ENCODE measurements around the gene NPSR1.
"Not testable (repeated sequence)": the region's sequence is repeated elsewhere in the genome, so short reads cannot be mapped to it uniquely, and the experiment has no call there.

NPSR1 gene, protein sequence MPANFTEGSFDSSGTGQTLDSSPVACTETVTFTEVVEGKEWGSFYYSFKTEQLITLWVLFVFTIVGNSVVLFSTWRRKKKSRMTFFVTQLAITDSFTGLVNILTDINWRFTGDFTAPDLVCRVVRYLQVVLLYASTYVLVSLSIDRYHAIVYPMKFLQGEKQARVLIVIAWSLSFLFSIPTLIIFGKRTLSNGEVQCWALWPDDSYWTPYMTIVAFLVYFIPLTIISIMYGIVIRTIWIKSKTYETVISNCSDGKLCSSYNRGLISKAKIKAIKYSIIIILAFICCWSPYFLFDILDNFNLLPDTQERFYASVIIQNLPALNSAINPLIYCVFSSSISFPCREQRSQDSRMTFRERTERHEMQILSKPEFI
- 0 reads per million in 3 experiments for total RNA-seq

GRCh38 chr7:34657632-34658268 lies at the start of gene NPSR1:
NPSR1 (plus strand) TSS chr7:34658218; CDS start chr7:34658413, 195 bp downstream.
- no peak for DNase-seq

- DNase-seq = no peak
Observed at GRCh38 chr7:34612661-34613060, 45.4 kb upstream of the NPSR1 start.

DNA sequence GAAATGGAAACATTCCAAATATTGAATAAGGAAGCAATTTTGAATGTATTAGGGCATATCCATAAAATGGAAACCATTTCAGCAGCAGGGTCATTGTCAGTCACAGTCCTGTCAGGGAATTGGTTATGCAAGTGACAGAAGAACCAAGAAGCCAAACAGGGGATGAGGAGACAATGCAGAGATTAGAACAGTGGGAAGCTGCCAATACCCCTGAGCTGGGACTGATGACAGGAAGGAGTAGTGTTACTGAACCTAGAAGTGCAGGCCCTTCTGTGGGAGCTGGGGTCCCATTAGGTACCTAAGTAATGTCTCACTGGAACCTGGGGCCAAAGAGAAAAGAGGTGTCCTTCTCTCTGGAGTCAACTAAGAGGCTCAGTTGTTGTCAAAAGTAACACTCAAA lies 37.6 kb upstream of the NPSR1 start:
- no peak for DNase-seq

DNA sequence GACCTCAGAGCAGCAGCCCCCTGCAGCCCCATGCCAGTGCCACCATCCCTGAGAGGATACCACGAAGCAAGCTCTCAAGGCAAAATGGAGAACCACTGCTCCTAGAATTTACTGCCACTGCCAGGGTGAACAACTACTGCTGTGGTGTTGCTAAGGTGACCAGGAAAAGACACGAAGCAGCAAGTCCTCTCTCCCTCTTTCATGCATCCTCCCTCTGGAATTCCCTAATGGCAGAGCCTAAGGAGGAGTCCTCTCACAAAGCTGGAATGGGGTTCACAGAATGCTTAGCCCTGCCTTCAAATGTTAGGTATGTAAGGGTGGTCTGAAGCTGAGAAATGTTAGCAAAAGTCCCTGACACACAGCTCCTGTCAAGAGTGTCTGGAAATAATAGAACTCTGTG lies 35.8 kb upstream of the NPSR1 start:
- no peak for DNase-seq

GRCh38 chr7:34622771-34623250 lies 35.2 kb upstream of the NPSR1 start:
- no peak for DNase-seq

- not testable (repeated sequence) for DNase-seq
Observed at GRCh38 chr7:34628618-34629017, 29.4 kb upstream of the NPSR1 start.

GRCh38 chr7:34652809-34653208 lies 5.2 kb upstream of the NPSR1 start:
- DNase-seq = no peak

- DNase-seq = no peak
Observed at GRCh38 chr7:34653787-34654186, 4.2 kb upstream of the NPSR1 start.

DNA sequence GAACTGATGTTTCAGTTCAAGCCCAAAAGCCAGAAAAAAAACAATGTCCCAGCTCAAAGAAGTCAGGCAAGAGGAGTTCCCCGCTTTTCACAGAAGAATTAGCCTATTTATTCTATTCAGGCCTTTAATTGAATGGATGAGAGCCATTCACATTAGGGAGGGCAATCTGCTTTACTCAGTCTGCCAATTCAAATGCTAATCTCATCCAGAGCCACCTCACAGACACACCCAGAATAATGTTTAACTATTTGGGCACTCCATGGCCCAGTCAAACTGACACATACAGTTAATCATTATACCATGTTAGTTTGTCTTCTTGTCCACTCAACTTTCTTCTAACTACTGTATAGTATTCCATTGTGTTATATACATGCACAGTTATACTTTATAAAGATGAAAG lies 2.6 kb upstream of the NPSR1 start:
- no peak for DNase-seq

GRCh38 chr7:34656041-34656440 lies 2.0 kb upstream of the NPSR1 start:
- DNase-seq = no peak

DNA sequence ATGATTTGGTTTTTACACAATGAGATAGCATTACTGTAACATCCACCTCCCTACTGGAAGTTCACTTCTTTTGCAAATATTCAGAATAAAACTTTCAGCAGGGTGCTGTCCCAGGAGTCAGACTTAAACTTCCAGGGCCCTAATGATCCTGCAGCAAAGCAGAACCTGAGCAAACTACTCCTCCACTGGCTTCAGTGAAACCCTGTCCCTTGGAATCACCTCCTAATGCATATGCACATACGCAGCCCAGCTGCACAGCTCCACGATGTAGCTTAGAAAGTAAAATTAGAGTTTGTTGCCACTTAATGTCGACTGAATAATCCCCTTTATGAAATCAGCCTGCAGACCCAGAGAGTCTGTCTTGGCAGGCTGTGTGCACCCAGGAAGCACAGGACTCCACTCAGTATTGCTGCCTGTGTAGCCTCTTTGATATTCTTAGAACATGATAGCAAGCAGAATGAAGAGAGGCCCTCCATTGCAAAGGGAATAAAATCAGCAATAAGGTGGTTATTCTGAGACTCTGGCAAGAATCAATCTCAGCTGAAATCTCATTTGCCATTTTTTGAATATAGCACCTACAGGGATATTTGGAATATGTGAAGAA lies 1.6 kb downstream of the NPSR1 start:
- DNase-seq = no peak

DNA sequence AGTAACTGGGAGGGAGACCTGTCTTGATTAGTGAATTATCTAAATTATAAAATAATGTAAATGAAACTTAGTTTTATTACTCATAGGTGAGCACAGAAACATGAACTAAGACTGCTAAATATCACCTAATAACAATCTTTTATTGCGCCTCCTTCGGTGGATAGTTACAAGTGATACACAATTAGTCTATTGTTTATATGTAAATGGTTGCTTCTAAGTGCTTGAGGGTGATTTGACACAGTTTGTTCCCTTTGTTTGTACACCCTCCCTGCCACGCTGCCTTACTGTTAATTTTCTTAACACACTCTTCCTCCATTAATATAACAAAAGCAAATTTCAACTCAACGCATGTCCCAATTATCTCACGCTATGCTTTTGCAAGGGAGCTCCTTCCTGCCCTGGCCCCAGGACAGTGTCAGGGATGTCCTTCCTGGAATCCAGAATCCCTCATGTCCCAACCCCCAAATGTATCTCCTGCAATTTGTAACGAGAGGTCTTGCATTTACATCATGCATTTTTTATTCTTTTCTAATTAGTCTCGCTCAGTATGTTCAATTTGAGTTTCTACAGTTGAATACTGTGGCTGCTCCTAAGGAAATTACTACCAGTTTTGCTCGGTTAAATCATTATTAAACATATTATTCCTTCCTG lies 4.2 kb downstream of the NPSR1 start:
- no peak for DNase-seq

GRCh38 chr7:34664755-34665154 lies 6.7 kb downstream of the NPSR1 start:
- DNase-seq = no peak

DNA sequence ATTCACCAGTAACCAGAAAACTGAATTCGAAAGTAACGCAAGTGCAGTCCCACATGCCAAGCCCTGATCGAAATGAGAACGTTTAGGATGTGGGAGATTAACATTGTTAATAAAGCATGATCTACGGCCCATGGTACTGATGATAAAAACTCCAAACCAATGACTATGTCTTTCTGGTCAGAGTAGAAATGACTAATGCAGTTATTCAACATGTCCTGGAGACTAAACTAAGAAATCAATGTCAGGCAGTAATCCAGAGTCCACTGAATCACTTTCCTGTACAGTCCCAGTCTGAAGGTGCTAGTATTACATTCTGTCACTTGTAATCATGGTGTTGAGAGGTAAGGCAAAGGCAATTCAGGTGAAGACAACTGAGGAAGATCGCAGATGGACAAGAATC lies 14.4 kb downstream of the NPSR1 start:
- no peak for DNase-seq

DNA sequence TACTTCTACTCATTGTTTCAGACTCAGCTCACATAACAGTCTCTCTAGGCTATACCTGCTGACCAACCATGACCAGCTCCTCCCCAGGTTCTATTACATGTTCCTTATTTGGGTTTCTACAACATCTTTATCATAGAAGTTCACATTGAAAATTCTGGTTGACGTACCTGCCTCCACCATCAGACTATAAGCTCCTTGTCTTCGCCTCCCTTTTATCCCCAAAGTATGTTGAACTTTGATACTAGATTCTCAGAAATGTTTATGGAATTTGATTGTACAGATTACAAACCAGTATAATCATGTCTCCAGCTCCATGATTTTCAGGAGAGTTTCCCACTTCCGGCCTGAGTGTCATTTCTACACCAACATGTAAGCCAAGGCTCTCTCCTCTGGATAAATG lies 15.0 kb downstream of the NPSR1 start:
- no peak for DNase-seq

DNA sequence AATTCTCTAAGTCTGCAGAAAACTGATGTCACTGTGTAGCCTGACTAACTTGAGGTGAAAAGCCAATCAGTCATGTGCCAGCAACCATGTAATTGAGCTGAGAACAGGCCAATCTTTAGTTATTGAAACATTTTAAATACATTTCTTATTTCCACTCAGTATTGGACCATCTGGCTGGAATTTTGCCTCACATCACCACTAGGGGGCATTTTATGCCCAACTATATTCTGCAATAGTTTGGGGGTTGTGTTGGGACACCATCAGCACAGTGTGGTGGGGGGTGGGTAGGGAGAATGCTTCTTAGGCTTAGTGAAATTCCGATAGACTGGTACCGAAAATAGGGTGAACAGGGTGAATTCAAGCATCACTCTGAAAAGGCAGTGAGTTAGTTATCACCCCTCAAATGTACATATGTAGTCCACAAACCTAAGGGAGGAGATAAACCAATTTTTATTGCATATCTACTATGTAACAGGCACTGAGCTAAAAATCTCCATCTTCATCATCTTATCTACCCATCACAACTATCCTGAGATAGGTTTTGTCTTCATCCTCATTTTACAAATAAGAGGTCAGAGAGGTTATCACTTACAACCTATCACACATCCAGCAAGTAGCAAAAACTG lies 17.8 kb downstream of the NPSR1 start:
- DNase-seq = no peak

DNA sequence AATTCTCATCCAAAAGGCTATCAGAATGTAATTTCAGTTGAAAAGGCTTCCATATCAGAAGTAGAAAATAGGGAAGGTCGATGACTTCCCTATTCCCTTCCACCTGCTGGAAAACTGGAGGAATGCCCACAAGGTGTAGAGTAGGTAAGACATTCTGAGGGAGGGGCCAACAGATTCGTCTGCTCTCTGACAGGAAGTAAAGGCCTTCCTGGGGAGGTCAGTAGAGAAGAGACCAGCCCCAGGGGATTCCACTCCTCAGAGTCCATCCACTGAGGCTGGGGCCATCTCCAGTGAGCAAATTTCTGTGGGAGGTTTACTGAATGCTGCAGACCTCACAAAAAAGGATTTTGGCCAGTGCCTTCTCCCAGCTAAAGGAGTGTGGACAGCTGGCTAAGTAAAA lies 19.5 kb downstream of the NPSR1 start:
- DNase-seq = no peak

DNA sequence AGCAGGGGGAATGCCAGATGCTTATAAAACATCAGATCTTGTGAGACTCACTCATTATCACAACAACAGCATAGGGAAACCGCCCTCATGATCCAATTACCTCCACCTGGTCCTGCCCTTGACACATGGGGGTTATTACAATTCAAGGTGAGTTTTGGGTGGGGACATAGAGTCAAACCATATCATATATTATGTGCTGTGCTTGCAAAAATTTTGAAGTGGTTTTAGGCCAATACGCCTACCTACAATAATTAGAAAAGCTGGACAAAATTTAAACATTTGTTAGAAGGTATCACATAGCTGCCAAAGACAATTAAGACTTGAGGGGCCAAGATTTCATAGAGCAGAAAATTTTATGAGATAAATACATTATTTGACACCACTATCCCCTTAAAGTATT lies 29.5 kb downstream of the NPSR1 start:
- DNase-seq = no peak

DNA sequence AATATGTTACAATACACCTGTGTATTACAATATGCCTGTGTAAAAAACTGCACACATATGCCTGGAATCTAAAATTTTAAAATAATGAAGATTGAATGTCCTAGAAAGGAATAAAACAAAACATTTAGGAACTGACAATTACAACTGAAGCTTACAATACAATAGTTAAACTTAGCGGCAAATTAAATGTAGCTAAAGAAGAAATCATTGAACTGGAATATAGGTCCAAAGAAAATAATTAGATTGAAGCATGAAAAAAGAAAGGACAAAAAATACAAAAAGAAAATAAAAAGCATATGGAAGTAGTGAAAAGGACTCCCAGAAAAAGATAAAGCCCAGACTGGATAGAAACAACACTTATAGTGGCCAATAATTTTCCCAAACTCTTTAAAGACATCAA lies 38.4 kb downstream of the NPSR1 start:
- DNase-seq = no peak

GRCh38 chr7:34709771-34710170 lies 51.8 kb downstream of the NPSR1 start:
- DNase-seq = no peak

GRCh38 chr7:34718867-34719266 lies 60.8 kb downstream of the NPSR1 start:
- DNase-seq = no peak

DNA sequence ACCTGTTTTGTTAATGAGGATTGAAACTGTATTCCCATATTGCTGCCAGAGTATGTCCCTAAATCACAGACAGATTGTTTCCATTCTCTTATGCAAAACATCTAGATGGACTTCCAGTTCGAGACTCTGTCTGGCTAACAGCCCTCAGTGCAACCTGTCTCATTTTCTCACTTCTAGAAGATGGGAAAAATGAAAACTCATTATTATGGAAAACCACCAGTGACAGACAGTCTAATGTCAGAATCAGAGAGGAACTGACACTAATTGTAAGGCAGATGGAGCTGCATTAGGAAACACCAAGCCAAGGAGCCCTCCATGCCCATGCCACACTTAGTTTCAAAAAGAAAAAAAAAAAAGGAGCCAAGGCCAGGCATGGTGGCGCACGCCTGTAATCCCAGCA lies 61.6 kb downstream of the NPSR1 start:
- DNase-seq = no peak

DNA sequence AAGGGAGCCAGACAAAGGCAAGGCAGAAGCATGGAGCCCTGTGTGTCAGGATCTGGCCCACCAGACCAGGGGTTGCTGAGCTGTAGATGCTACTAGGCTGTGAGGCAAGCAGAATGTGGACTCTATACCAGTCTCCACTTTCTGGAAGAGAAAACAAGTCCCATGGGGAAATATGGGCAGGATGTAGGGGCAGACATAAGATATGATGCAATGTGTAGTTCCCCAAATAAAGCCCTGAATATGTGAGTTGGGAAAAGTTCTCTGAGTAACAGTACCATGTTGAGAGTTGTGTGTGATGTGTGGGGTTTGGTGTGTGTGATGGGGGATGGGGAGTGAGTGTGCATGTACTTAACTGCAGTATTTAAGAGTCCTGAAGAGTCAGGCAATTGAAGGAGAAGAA lies 62.3 kb downstream of the NPSR1 start:
- DNase-seq = no peak
